Liver (tissue), 9 donors: Measurements from ENCODE around the gene EML4. TPM values are rescaled to one million over a fixed set of nuclear protein-coding genes. Genes with fewer than 3 reads are reported as not detected.

Experiments used
- DNase-seq: peaks from one replicate; pipeline ENCODE4 v3.0.0-alpha.2; 2017; ENCODE audit warnings: low spot score
- H3K27ac ChIP-seq, 2 donors: one replicate each; pipeline ENCODE4 v1.7.0; 2013; ENCODE audit warnings: inconsistent platforms in 2 of 2, low read length in 2 of 2, control low read depth in 1 of 2, low read depth in 1 of 2, mild to moderate bottlenecking in 1 of 2
- H3K27me3 ChIP-seq, 4 donors: one replicate each; pipeline versions ENCODE4 v1.6.1 to v1.7.0; 2013; ENCODE audit warnings: low read length in 3 of 4, inconsistent platforms in 1 of 4, mild to moderate bottlenecking in 1 of 4, moderate library complexity in 1 of 4; ENCODE audit not compliant: control insufficient read depth in 4 of 4, insufficient read depth in 4 of 4
- H3K36me3 ChIP-seq, 4 donors: one replicate each; pipeline versions ENCODE4 v1.6.1 to v1.7.0; 2013; ENCODE audit warnings: low read length in 3 of 4, mild to moderate bottlenecking in 3 of 4, low read depth in 1 of 4, moderate library complexity in 1 of 4; ENCODE audit not compliant: control insufficient read depth in 4 of 4, insufficient read depth in 3 of 4
- H3K4me1 ChIP-seq, 4 donors: one replicate each; pipeline versions ENCODE4 v1.6.1 to v1.7.0; 2013; ENCODE audit warnings: low read length in 3 of 4, mild to moderate bottlenecking in 3 of 4, moderate library complexity in 1 of 4; ENCODE audit not compliant: control insufficient read depth in 4 of 4, insufficient read depth in 4 of 4
- H3K4me3 ChIP-seq, 3 donors: one replicate each; pipeline versions ENCODE4 v1.6.1 to v1.7.0; 2013; ENCODE audit warnings: low read length in 3 of 3, control low read depth in 1 of 3, low read depth in 1 of 3, mild to moderate bottlenecking in 1 of 3
- H3K9ac ChIP-seq, 2 donors: one replicate each; pipeline ENCODE4 v1.7.0; 2013; ENCODE audit warnings: low read length in 2 of 2, mild to moderate bottlenecking in 2 of 2, moderate library complexity in 2 of 2, control low read depth in 1 of 2, low read depth in 1 of 2
- H3K9me3 ChIP-seq, 4 donors: one replicate each; pipeline versions ENCODE4 v1.6.1 to v1.7.0; 2013; ENCODE audit warnings: low read length in 3 of 4; ENCODE audit not compliant: control insufficient read depth in 4 of 4
- ATF3 ChIP-seq: IDR thresholded peaks from 2 replicates; pipeline ENCODE4 v1.6.1; 2016; ENCODE audit warnings: antibody characterized with exemption
- EGR1 ChIP-seq, 2 donors: IDR thresholded peaks; 2 replicates each; pipeline ENCODE4 v1.6.1; 2016 to 2018; ENCODE audit warnings: antibody characterized with exemption in 2 of 2, low read depth in 2 of 2
- FOXA1 ChIP-seq: IDR thresholded peaks from 2 replicates; pipeline ENCODE4 v1.6.1; 2016; ENCODE audit warnings: antibody characterized with exemption
- GABPA ChIP-seq, 2 donors: IDR thresholded peaks in 1 of 2; conservative IDR thresholded peaks in 1 of 2; 2 replicates each; pipeline ENCODE4 v1.6.1; 2016; ENCODE audit warnings: antibody characterized with exemption in 2 of 2, mild to moderate bottlenecking in 1 of 2, moderate library complexity in 1 of 2
- HNF4A ChIP-seq, 2 donors: conservative IDR thresholded peaks; 2 replicates each; pipeline ENCODE4 v1.6.1; 2016; ENCODE audit warnings: antibody characterized with exemption in 2 of 2, mild to moderate bottlenecking in 2 of 2
- JUND ChIP-seq, 2 donors: IDR thresholded peaks; 2 replicates each; pipeline ENCODE4 v1.6.1; 2016; ENCODE audit warnings: antibody characterized with exemption in 2 of 2
- RAD21 ChIP-seq, 2 donors: IDR thresholded peaks; 2 replicates each; pipeline ENCODE4 v1.6.1; 2016; ENCODE audit warnings: antibody characterized with exemption in 2 of 2, mild to moderate bottlenecking in 2 of 2
- RXRA ChIP-seq, 2 donors: IDR thresholded peaks; 2 replicates each; pipeline ENCODE4 v1.6.1; 2017 to 2018; ENCODE audit warnings: antibody characterized with exemption in 2 of 2, mild to moderate bottlenecking in 1 of 2
- SP1 ChIP-seq: IDR thresholded peaks from 2 replicates; pipeline ENCODE4 v1.6.1; 2018; ENCODE audit warnings: antibody characterized with exemption, mild to moderate bottlenecking
- TAF1 ChIP-seq: conservative IDR thresholded peaks from 2 replicates; pipeline ENCODE4 v1.6.1; 2016; ENCODE audit warnings: antibody characterized with exemption, mild to moderate bottlenecking
- YY1 ChIP-seq: IDR thresholded peaks from 2 replicates; pipeline ENCODE4 v1.6.1; 2016; ENCODE audit warnings: antibody characterized with exemption, mild to moderate bottlenecking
- WGBS: extraction: QIAGEN DNeasy Blood & Tissue Kit; methylation state at CpG from one replicate; pipeline ENCODE4 v1.1.7; 2013; 5-methylcytosine and 5-hydroxymethylcytosine counted together
- polyA plus RNA-seq, 2 donors: library from polyadenylated mRNA; stranded (reverse) in 1 of 2; unstranded in 1 of 2; fragments of 200-250 nt in 1 of 2; fragments of >200 nt in 1 of 2; fragmentation: Nextera tagmentation in 1 of 2; extraction: Ambion mirVana in 1 of 2; gene quantifications; one replicate each; pipeline versions ENCODE4 v1.2.1 to v1.2.3, GENCODE V29; 2013 to 2015
- total RNA-seq, 2 donors: library from RNA; depleted of rRNA; stranded (reverse); fragments of >200 nt; gene quantifications; one replicate each; pipeline ENCODE4 v1.2.3, GENCODE V29; 2014
- TF ChIP-seq, protein P1 (sequence below): IDR thresholded peaks from 2 replicates; pipeline ENCODE4 v1.6.1; 2016; ENCODE audit warnings: antibody characterized with exemption
- donor health status: healthy.
- donor health status: healthy.
- donor health status: healthy.
- donor health status: healthy.
- donor health status: healthy.

EML4 gene
- total and polyA plus RNA-seq, 4 donors: 12.8 to 49.6 (median 34.8) TPM

DNA sequence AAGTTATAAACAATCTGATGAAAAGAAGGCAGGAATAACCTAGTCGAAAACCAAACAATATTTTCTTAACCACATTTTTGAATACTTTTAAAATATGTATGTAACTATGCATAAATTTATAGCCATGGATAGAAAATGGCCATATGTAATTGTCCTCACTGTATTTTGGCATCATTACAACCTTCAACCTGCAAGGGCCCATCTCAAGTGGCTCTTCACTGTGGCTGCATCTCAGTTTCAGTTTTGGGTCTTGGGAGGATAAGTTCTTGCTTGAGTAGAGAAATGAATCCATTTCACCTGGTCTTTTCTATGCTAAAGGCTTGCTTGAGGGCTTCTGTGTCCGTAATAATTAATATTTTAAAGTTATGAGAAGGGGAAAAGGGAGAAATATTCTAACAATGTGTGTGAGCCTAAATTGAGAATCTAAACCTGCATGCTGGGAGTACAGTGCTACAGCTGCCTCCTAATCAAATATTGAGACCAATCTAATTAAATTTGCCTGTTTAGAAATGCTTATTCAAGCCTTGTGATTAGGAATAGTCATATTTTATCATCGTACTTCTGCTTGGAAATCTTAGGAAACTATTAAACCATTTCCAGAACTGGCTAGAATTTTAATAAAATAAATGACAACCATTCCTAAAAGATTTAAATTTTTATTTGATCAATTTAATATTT lies 92.5 kb downstream of the EML4 start:
- no peaks in the 10 kb centered on the region for H3K27me3 ChIP-seq
- H3K9me3 ChIP-seq: no peaks in the 10 kb centered on the region
- H3K4me3 ChIP-seq: no peak overlapping the region
- TF ChIP-seq, protein P1, sequence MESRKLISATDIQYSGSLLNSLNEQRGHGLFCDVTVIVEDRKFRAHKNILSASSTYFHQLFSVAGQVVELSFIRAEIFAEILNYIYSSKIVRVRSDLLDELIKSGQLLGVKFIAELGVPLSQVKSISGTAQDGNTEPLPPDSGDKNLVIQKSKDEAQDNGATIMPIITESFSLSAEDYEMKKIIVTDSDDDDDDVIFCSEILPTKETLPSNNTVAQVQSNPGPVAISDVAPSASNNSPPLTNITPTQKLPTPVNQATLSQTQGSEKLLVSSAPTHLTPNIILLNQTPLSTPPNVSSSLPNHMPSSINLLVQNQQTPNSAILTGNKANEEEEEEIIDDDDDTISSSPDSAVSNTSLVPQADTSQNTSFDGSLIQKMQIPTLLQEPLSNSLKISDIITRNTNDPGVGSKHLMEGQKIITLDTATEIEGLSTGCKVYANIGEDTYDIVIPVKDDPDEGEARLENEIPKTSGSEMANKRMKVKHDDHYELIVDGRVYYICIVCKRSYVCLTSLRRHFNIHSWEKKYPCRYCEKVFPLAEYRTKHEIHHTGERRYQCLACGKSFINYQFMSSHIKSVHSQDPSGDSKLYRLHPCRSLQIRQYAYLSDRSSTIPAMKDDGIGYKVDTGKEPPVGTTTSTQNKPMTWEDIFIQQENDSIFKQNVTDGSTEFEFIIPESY: no peak
- TF ChIP-seq HNF4A (conservative IDR thresholded peaks at IDR 0.05) (no peak), ATF3 (no peak), TAF1 (no peak), YY1 (no peak), RXRA (IDR thresholded peaks at IDR 0.05) (no peak), EGR1 (IDR thresholded peaks at IDR 0.05; ENCODE audit: low read depth in 2 of 2) (no peak)
- peaks cover 2 to 25% (median 11%) of the 10 kb centered on the region in 4 donors for H3K36me3 ChIP-seq
- peaks cover 0 to 1% (median 0%) of the 10 kb centered on the region in 4 donors for H3K4me1 ChIP-seq
- no peak overlapping the region for H3K9ac ChIP-seq
- WGBS: 96% methylated on average over 3 of the region's 3 CpGs
- H3K27ac ChIP-seq: no peak overlapping the region
- no peak for DNase-seq

- Histone ChIP-seq H3K27me3 (no peaks in the 10 kb centered on the region), H3K36me3 (peaks cover 0 to 19% (median 11%) of the 10 kb centered on the region in 4 donors), H3K9ac (no peak overlapping the region), H3K27ac (no peak overlapping the region), H3K4me3 (no peak overlapping the region), H3K4me1 (no peaks in the 10 kb centered on the region), H3K9me3 (no peaks in the 10 kb centered on the region)
- TF ChIP-seq RAD21 (IDR thresholded peaks at IDR 0.05): no peak
- TF ChIP-seq FOXA1: no peak
- no peak for TF ChIP-seq JUND (IDR thresholded peaks at IDR 0.05)
- no peak for TF ChIP-seq GABPA (IDR thresholded peaks at IDR 0.05 in 1 of 2, conservative IDR thresholded peaks at IDR 0.05 in 1 of 2)
- DNase-seq: no peak
- 97% methylated on average over 4 of the region's 4 CpGs for WGBS
Measured at GRCh38 chr2:42266236-42266635, 97.1 kb downstream of the EML4 start.

- Histone ChIP-seq H3K9ac (no peak overlapping the region), H3K36me3 (peaks cover 0 to 11% (median 5%) of the 10 kb centered on the region in 4 donors), H3K27ac (no peak overlapping the region), H3K27me3 (no peaks in the 10 kb centered on the region), H3K9me3 (no peaks in the 10 kb centered on the region), H3K4me3 (no peak overlapping the region), H3K4me1 (peaks cover 0 to 2% (median 0%) of the 10 kb centered on the region in 4 donors)
- DNase-seq: no peak
- TF ChIP-seq RXRA (IDR thresholded peaks at IDR 0.05) (no peak), HNF4A (conservative IDR thresholded peaks at IDR 0.05) (no peak), SP1 (no peak)
- WGBS: 80% methylated on average over 1 of the region's 1 CpG
Measured at GRCh38 chr2:42267530-42267929, 98.4 kb downstream of the EML4 start.
